Cardiac ventricle fibroblast (primary cell): ENCODE data around the gene FOXP3. TPM values are rescaled to one million over a fixed set of nuclear protein-coding genes. Genes with fewer than 3 reads are reported as not detected.

Experiments used
- total RNA-seq: library from RNA; depleted of rRNA; stranded (reverse); fragments of >200 nt; gene quantifications from 2 replicates; pipeline ENCODE4 v1.2.3, GENCODE V29; 2015

The FOXP3 gene
- total RNA-seq = not detected in 2 replicates

GRCh38 chrX:49264460-49264859 lies at the start of gene FOXP3:
FOXP3 (minus strand) TSS chrX:49264710; CDS start chrX:49258505, 6,205 bp downstream.

GRCh38 chrX:49303346-49303745 lies 38.8 kb upstream of the FOXP3 start, which contains the start of gene GAGE10:
GAGE10 (plus strand) TSS chrX:49303646; CDS start chrX:49304860, 1,214 bp downstream.

DNA sequence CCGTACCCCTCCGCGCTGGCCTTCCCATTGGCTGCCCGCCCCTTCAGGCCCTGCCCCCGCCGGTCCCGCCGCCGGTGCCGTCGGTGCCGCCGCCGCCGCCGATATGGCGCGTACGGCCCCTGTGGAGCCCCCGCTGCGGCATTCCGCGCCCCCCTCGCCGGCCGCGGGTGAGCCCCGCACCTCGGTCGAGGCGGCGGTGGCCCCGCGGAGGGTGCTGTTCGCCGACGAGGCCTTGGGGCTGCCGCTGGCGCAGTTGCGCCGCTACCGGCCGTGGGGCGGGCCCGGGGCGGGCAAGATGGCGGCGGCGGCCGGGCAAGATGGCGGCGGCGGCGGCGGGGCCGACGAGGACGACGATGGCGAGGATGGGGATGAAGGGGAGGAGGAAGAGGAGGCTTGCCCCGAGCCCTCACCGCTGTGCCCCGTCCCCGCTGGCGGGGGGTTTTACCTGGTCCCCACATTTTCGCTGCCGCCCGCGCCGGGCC lies 5.3 kb upstream of the FOXP3 start, which contains the start of gene PPP1R3F:
TSS of gene PPP1R3F (plus strand) at position 27 of the 482 bp plus-strand sequence. CDS start at position 104, 77 bp downstream.

DNA sequence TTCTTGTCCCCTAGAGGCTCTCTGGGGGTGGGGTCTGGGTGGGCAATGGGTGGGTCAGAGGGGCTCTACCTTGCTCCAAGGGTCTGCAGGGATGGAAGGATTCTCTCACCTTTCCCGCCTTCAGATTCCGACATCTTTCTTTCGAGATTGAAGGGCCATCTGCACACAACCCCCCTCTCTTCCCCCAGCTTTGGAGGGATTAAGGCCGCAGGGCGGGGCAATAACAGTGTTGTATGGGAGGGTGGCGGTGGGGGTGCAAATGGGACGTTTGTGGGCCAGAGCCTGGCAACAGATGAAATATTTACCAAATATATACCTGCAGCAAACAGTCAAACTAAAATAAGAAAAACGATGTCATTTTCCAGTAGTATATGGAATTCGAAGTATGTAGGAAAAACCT lies 31.3 kb downstream of the FOXP3 start, which contains the start of gene CACNA1F:
TSS of gene CACNA1F (minus strand) at position 165 of the 400 bp plus-strand sequence. CDS start at position 134, 31 bp downstream.

Other genes with a start within 250 kb of the FOXP3 start
- 73.1 and 84.2 TPM in 2 replicates for gene TFE3, start 221.4 kb downstream of the FOXP3 start, total RNA-seq
- gene CCDC120, start 205.7 kb downstream of the FOXP3 start, total RNA-seq = 2.0 and 2.5 TPM in 2 replicates
- 34.3 and 36.7 TPM in 2 replicates for gene PRAF2, start 190.7 kb downstream of the FOXP3 start, total RNA-seq
- 64.5 and 72.1 TPM in 2 replicates for gene WDR45, start 184.8 kb downstream of the FOXP3 start, total RNA-seq
- 16.2 and 17.3 TPM in 2 replicates for gene GPKOW, start 141.0 kb downstream of the FOXP3 start, total RNA-seq
- 0.19 and 0.54 TPM in 2 replicates for gene MAGIX, start 102.0 kb downstream of the FOXP3 start, total RNA-seq
- gene PLP2, start 92.8 kb downstream of the FOXP3 start, total RNA-seq = 41.1 and 44.0 TPM in 2 replicates
- 11.3 and 17.2 TPM in 2 replicates for gene PRICKLE3, start 78.3 kb downstream of the FOXP3 start, total RNA-seq
- gene SYP, start 64.5 kb downstream of the FOXP3 start, total RNA-seq = 0.19 and 0.78 TPM in 2 replicates
- not detected in 2 replicates for gene CACNA1F, start 31.4 kb downstream of the FOXP3 start, total RNA-seq
- gene CCDC22, start 29.2 kb downstream of the FOXP3 start, total RNA-seq = 8.8 and 9.9 TPM in 2 replicates
- gene PPP1R3F, start 5.1 kb upstream of the FOXP3 start, total RNA-seq = 4.5 and 7.2 TPM in 2 replicates
- gene GAGE10, start 38.9 kb upstream of the FOXP3 start, total RNA-seq = not detected in 2 replicates
- gene GAGE12J, start 57.3 kb upstream of the FOXP3 start, total RNA-seq = not detected in 2 replicates
- not detected in 2 replicates for gene GAGE13, start 66.9 kb upstream of the FOXP3 start, total RNA-seq